Left renal cortex interstitium (tissue), 4 donors: Measurements from ENCODE around the gene KRTAP10-2. TPM values are rescaled to one million over a fixed set of nuclear protein-coding genes. Genes with fewer than 3 reads are reported as not detected.
"Not testable (repeated sequence)": the region's sequence is repeated elsewhere in the genome, so short reads cannot be mapped to it uniquely, and the experiment has no call there.

Source experiments
- DNase-seq, 4 donors: peaks; one replicate each; pipeline ENCODE4 v3.0.0-alpha.2; 2013; ENCODE audit warnings: low read depth in 4 of 4, low spot score in 2 of 4, missing footprints in 1 of 4
- polyA plus RNA-seq, 4 donors: library from polyadenylated mRNA; unstranded; fragments of 120-200 nt; gene quantifications; one replicate each; pipeline ENCODE4 v1.2.1, GENCODE V29; 2013; ENCODE audit not compliant: insufficient read length in 4 of 4

Gene KRTAP10-2
- polyA plus RNA-seq, 4 donors, result not detected

GRCh38 chr21:44503006-44503889, 48.1 kb downstream of the KRTAP10-2 start:
- DNase-seq, result not testable (repeated sequence)

DNA sequence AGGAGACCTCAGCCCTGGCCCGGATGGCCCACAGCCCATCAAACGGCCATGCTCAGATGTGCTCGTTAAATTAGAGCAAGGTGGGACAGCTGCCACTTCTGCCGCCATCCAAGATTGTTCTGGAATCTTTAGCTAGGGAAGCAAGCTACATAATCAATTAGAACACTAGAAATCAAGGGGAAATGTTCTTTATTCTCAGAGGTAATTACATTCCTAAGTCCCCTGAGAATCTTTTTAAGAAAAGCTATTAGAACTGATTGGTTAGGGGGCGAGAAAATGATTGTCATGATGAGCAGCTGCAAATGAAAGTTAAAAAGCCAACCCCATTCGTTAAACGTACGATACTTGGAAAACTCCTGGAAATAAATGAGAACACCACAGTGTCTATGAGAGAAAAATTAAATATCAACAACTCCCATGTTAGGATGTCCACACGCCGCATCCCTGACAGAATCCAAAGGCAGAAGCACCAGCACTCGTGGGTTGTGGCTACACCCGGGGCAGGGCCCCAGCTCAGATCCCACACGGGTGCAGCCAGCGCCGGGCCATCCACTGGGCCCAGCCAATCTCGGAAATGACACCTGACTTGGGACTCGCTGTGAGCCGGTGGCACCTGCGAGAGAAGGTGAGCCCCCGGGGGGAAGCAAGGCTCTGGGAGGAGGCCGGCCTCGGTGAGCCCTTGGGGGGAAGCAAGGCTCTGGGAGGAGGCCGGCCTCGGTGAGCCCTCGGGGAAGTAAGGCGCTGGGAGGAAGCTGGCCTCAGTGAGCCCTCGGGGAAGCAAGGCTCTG, 48.9 kb downstream of the KRTAP10-2 start:
- DNase-seq, result no peak

Other genes with a start within 250 kb of the KRTAP10-2 start
- 10 to 100 TPM; 16.2 to 37.2 (median 32.5) TPM for gene CFAP410, start 212.1 kb downstream of the KRTAP10-2 start, polyA plus RNA-seq
- 1 to 10 TPM in 3 of 4 donors, under 1 TPM in 1; 0.92 to 1.2 (median 1.1) TPM for gene TRPM2, start 197.9 kb downstream of the KRTAP10-2 start, polyA plus RNA-seq
- gene LRRC3, start 96.0 kb downstream of the KRTAP10-2 start, polyA plus RNA-seq, result 1 to 10 TPM; 4.4 to 6.0 (median 5.0) TPM
- not detected for gene KRTAP10-1, start 11.3 kb downstream of the KRTAP10-2 start, polyA plus RNA-seq
- not detected for gene KRTAP10-3, start 7.3 kb upstream of the KRTAP10-2 start, polyA plus RNA-seq
- gene KRTAP10-4, start 22.2 kb upstream of the KRTAP10-2 start, polyA plus RNA-seq, result not detected
- gene KRTAP10-5, start 29.1 kb upstream of the KRTAP10-2 start, polyA plus RNA-seq, result not detected
- gene KRTAP10-6, start 41.0 kb upstream of the KRTAP10-2 start, polyA plus RNA-seq, result not detected
- not detected for gene KRTAP10-7, start 49.1 kb upstream of the KRTAP10-2 start, polyA plus RNA-seq
- gene KRTAP10-8, start 60.6 kb upstream of the KRTAP10-2 start, polyA plus RNA-seq, result not detected
- not detected for gene KRTAP10-9, start 75.6 kb upstream of the KRTAP10-2 start, polyA plus RNA-seq
- not detected for gene KRTAP10-10, start 85.9 kb upstream of the KRTAP10-2 start, polyA plus RNA-seq
- gene KRTAP10-11, start 94.9 kb upstream of the KRTAP10-2 start, polyA plus RNA-seq, result not detected
- gene KRTAP12-4, start 103.2 kb upstream of the KRTAP10-2 start, polyA plus RNA-seq, result not detected
- not detected for gene KRTAP12-3, start 106.4 kb upstream of the KRTAP10-2 start, polyA plus RNA-seq
- gene KRTAP12-2, start 115.4 kb upstream of the KRTAP10-2 start, polyA plus RNA-seq, result not detected
- gene KRTAP12-1, start 130.7 kb upstream of the KRTAP10-2 start, polyA plus RNA-seq, result not detected
- gene KRTAP10-12, start 145.7 kb upstream of the KRTAP10-2 start, polyA plus RNA-seq, result not detected
- 1 to 10 TPM in 2 of 4 donors, under 1 TPM in 2; 0.55 to 1.1 (median 0.80) TPM for gene TSPEAR, start 160.1 kb upstream of the KRTAP10-2 start, polyA plus RNA-seq